ENCODE results near the gene TOX3.

TOX3 gene

GRCh38 chr16:52521570-52521969, 25.4 kb downstream of the TOX3 start:
- TF ChIP-seq ZFX (IDR thresholded peaks at IDR 0.05) (no peak), CTCF (conservative IDR thresholded peaks at IDR 0.05) (no peak)
- no peak overlapping the region for H3K27ac ChIP-seq

GRCh38 chr16:52518884-52519283, 28.1 kb downstream of the TOX3 start:
- H3K27ac ChIP-seq = no peak overlapping the region
- TF ChIP-seq ZFX (IDR thresholded peaks at IDR 0.05) = no peak
- TF ChIP-seq CTCF (conservative IDR thresholded peaks at IDR 0.05) = no peak

GRCh38 chr16:52515068-52515671, 31.8 kb downstream of the TOX3 start:
- H3K27ac ChIP-seq = no peak overlapping the region
- TF ChIP-seq ZFX (IDR thresholded peaks at IDR 0.05) (no peak), CTCF (conservative IDR thresholded peaks at IDR 0.05) (no peak)

- no peak for TF ChIP-seq ZFX (IDR thresholded peaks at IDR 0.05)
- TF ChIP-seq CTCF (conservative IDR thresholded peaks at IDR 0.05) = no peak
- no peak overlapping the region for H3K27ac ChIP-seq
Measured at GRCh38 chr16:52512297-52512987, 34.5 kb downstream of the TOX3 start.

GRCh38 chr16:52501746-52502145, 45.2 kb downstream of the TOX3 start:
- peak overlapping the region; percentile 21; the same call in 1 of the 2 replicates for H3K27ac ChIP-seq
- no peak for TF ChIP-seq ZFX (IDR thresholded peaks at IDR 0.05)
- no peak for TF ChIP-seq CTCF (conservative IDR thresholded peaks at IDR 0.05)

GRCh38 chr16:52500963-52501362, 46.0 kb downstream of the TOX3 start:
- no peak overlapping the region for H3K27ac ChIP-seq
- TF ChIP-seq CTCF (conservative IDR thresholded peaks at IDR 0.05) = no peak
- TF ChIP-seq ZFX (IDR thresholded peaks at IDR 0.05) = no peak

- H3K27ac ChIP-seq = no peak overlapping the region
- no peak for TF ChIP-seq CTCF (conservative IDR thresholded peaks at IDR 0.05)
- no peak for TF ChIP-seq ZFX (IDR thresholded peaks at IDR 0.05)
Measured at GRCh38 chr16:52499060-52499440, 47.9 kb downstream of the TOX3 start.

Measured in C4-2B (cell line).